Sigmoid colon (tissue), 7 donors: ENCODE measurements around the gene SCAMP1. TPM values are rescaled to one million over a fixed set of nuclear protein-coding genes. Genes with fewer than 3 reads are reported as not detected.
A peak's percentile ranks its signal among the peaks of the same experiment; 100 is the strongest.

Source experiments
- DNase-seq: peaks from one replicate; pipeline ENCODE4 v3.0.0-alpha.2; 2019
- H3K27ac ChIP-seq, 4 donors: fragments of 200-600 bp; sonication (generic); one replicate each; pipeline ENCODE4 v1.5.1; 2016 to 2019; ENCODE audit warnings: mild to moderate bottlenecking in 1 of 4
- H3K27me3 ChIP-seq, 3 donors: fragments of 200-600 bp; sonication (generic); one replicate each; pipeline ENCODE4 v1.5.1; 2019; ENCODE audit warnings: mild to moderate bottlenecking in 1 of 3
- H3K36me3 ChIP-seq, 4 donors: fragments of 200-600 bp; sonication (generic); one replicate each; pipeline ENCODE4 v1.5.1; 2016 to 2019
- H3K4me1 ChIP-seq, 4 donors: fragments of 200-600 bp; sonication (generic); one replicate each; pipeline ENCODE4 v1.5.1; 2017 to 2019
- H3K4me3 ChIP-seq, 4 donors: fragments of 200-600 bp; sonication (generic); one replicate each; pipeline ENCODE4 v1.5.1; 2017 to 2019; ENCODE audit warnings: mild to moderate bottlenecking in 2 of 4, moderate library complexity in 1 of 4
- H3K9me3 ChIP-seq, 4 donors: fragments of 200-600 bp in 3 of 4; sonication (generic) in 3 of 4; one replicate each; pipeline versions ENCODE4 v1.5.1 to v1.6.1; 2013 to 2019
- EP300 ChIP-seq, 4 donors: sonication (generic); formaldehyde crosslinking; IDR thresholded peaks; one replicate each; pipeline ENCODE4 v1.6.1; 2017; ENCODE audit warnings: antibody characterized with exemption in 4 of 4
- POLR2A ChIP-seq, 2 donors: fragments of 450-650 bp; IDR thresholded peaks; one replicate each; pipeline ENCODE4 v1.6.1; 2016; ENCODE audit warnings: antibody characterized with exemption in 2 of 2, mild to moderate bottlenecking in 2 of 2, moderate library complexity in 2 of 2
- POLR2AphosphoS5 ChIP-seq, 4 donors: sonication (generic); formaldehyde crosslinking; IDR thresholded peaks; one replicate each; pipeline ENCODE4 v1.6.1; 2017; ENCODE audit warnings: antibody characterized with exemption in 4 of 4
- WGBS, 2 donors: extraction: QIAGEN DNeasy Blood & Tissue Kit; methylation state at CpG; one replicate each; pipeline ENCODE4 v1.1.7; 2013; 5-methylcytosine and 5-hydroxymethylcytosine counted together
- intact Hi-C: fragments of 100-400 bp; cut with DNase I; formaldehyde crosslinking; loops from one replicate; pipeline ENCODE4 v1.15.1; 2023
- polyA plus RNA-seq, 3 donors: library from polyadenylated mRNA; stranded (reverse); fragments of 200-250 nt; gene quantifications; one replicate each; pipeline ENCODE4 v1.2.3, GENCODE V29; 2013
- total RNA-seq, 4 donors: library from RNA; depleted of rRNA; stranded (reverse); fragments of >200 nt; gene quantifications; one replicate each; pipeline ENCODE4 v1.1.0, GENCODE V29; 2016
- TF ChIP-seq, protein P1 (sequence below), 4 experiments: fragments of 450-650 bp in 3 of 4; fragments of 200-600 bp in 1 of 4; IDR thresholded peaks; one replicate each; pipeline ENCODE4 v1.5.1; 2016 to 2019; ENCODE audit warnings: antibody characterized with exemption in 4 of 4, mild to moderate bottlenecking in 3 of 4, moderate library complexity in 2 of 4
- donor health status: healthy with polysubstance abuse.
- donor health status: Bipolar disorder and iron deficiency.
- donor health status: healthy.

SCAMP1 gene
- total and polyA plus RNA-seq, 7 donors = 3.9 to 45.3 (median 31.0) TPM

DNA sequence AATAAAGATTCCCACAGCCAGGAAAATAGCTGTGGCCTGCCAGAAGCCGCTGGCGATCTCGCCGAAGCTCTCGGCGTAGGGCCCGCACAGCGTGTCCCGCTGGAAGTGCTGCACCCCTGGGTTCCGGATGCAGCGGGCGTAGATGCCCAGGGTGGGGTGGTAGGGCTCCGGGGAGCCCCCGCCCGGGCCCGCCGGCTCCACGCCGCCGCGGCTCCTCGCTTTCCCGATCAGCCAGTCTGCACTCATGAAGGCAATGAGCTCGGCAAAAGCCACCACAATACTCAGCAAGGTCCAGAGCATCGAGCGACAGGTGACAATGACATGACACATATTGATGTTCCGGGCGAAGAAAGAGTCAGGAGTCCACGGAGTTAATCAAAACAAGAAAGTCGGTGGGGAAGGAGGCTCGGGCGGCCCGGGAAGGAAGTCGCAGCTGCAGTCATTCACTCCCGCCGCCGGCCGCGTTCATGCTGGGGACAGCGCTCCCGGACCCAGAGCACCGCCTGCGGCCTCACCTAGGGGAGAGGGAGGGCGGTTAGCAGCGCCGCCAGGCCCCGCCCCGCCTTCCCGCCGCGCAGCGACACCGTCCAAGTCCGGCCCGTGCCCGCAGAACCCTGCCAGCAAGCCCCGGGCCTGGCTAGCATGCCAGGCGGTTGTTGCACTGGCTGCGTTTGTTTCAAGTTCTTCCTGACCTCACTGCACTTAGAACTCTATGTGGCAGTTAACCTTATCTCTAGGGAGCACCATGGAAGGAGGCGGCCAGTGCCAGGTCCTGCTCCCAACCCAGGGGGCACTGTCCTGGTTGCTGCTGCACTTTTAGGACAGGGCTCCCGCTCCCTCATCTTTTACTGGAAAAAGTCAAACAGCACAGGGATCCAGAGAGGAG, 149.7 kb downstream of the SCAMP1 start:
- TF ChIP-seq, protein P1, sequence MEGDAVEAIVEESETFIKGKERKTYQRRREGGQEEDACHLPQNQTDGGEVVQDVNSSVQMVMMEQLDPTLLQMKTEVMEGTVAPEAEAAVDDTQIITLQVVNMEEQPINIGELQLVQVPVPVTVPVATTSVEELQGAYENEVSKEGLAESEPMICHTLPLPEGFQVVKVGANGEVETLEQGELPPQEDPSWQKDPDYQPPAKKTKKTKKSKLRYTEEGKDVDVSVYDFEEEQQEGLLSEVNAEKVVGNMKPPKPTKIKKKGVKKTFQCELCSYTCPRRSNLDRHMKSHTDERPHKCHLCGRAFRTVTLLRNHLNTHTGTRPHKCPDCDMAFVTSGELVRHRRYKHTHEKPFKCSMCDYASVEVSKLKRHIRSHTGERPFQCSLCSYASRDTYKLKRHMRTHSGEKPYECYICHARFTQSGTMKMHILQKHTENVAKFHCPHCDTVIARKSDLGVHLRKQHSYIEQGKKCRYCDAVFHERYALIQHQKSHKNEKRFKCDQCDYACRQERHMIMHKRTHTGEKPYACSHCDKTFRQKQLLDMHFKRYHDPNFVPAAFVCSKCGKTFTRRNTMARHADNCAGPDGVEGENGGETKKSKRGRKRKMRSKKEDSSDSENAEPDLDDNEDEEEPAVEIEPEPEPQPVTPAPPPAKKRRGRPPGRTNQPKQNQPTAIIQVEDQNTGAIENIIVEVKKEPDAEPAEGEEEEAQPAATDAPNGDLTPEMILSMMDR (IDR thresholded peaks at IDR 0.05) = peak in 1 of 4 experiments; percentile 5
- peak in 1 of 2 donors; percentile 12 for TF ChIP-seq POLR2A (IDR thresholded peaks at IDR 0.05)
- TF ChIP-seq EP300 (IDR thresholded peaks at IDR 0.05) = no peak
- TF ChIP-seq POLR2AphosphoS5 (IDR thresholded peaks at IDR 0.05) = peak; percentile 13 to 78 (median 69)
- no peaks in the 10 kb centered on the region for H3K36me3 ChIP-seq
- H3K27ac ChIP-seq = peak overlapping the region; percentile 78 to 84 (median 82)
- WGBS, 2 donors = 7 to 12% methylated on average over 61 of the region's 61 CpGs
- no peaks in the 10 kb centered on the region for H3K27me3 ChIP-seq
- intact Hi-C loops = loop anchor here (10.0 kb wide), 2 partner anchors 145 to 215 kb away; partner anchors contain the start of genes AP3B1 and SCAMP1
- peaks cover 0 to 69% (median 59%) of the 10 kb centered on the region in 4 donors for H3K4me1 ChIP-seq
- peak overlapping the region; percentile 22 to 51 (median 46) for H3K4me3 ChIP-seq
- H3K9me3 ChIP-seq = no peaks in the 10 kb centered on the region
- peak; percentile 88 for DNase-seq

DNA sequence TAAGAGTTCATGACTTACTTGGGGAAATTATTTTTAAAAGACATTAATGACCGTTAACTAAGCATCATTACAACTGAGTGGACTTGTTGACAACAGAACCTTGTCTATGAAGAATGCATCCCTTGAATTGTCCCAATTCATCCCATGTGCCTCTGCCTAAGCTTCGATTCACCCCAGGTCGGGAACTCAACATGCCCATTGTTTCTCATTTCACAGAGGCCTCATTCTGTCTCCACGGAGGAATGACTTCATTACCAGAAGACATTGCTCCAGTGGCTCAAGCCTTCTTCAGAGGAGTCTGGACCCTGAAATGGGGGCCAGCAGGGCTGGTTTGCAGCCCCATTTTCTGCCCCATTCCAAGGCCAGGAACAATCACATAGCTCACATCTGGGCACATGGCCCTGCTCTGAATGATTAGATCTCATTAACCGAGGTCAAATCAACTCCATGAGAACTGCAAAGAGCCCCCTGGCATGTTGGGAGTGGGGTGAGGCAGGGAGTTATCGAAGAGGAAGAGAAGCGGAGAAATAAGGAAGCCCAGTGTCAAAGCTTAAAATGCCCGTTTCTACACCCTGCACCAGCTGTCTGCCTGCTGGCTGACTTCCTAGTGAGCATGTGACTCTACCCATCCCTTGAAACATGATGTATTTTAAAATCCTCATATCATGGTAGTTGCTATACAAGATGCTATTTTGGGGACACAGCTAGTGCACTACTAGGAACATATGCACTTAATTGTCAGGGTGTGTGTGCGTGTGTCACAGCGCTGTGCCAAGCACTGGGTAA, 150.9 kb downstream of the SCAMP1 start:
- DNase-seq = peak; percentile 75
- Histone ChIP-seq H3K9me3 (no peaks in the 10 kb centered on the region), H3K4me3 (peak overlapping the region in 1 of 4 donors; percentile 51), H3K27me3 (no peaks in the 10 kb centered on the region), H3K4me1 (peaks cover 0 to 57% (median 49%) of the 10 kb centered on the region in 4 donors), H3K27ac (peak overlapping the region; percentile 78 to 84 (median 82)), H3K36me3 (no peaks in the 10 kb centered on the region)
- intact Hi-C loops = loop anchor here (10.0 kb wide), 1 partner anchor 147 kb away; the partner anchor contains the start of gene SCAMP1
- TF ChIP-seq, protein P1 (IDR thresholded peaks at IDR 0.05) = no peak
- TF ChIP-seq POLR2AphosphoS5 (IDR thresholded peaks at IDR 0.05) (peak in 1 of 4 donors; percentile 22), EP300 (IDR thresholded peaks at IDR 0.05) (no peak), POLR2A (IDR thresholded peaks at IDR 0.05) (no peak)
- 66 to 89% methylated on average over 10 of the region's 10 CpGs for WGBS, 2 donors

DNA sequence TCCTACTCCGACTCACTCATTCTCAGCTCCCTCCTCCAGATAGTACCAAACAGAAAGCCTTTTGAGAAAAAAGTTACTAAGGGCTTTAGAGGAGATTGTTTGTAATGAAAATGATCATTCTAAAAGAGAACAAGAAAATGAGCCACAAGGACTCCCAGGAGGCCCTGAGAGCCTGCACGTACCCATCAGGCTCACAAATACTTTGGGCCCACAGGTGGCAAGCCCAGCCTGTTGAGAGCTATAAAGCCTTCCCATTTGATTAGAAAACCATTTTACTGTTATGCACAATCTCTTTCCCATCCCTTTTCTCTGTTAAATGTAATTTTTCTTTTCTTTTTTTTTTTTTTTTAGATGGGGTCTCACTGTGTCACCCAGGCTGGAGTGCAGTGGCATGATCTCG, 152.0 kb downstream of the SCAMP1 start:
- peaks cover 0 to 46% (median 39%) of the 10 kb centered on the region in 4 donors for H3K4me1 ChIP-seq
- H3K9me3 ChIP-seq = no peaks in the 10 kb centered on the region
- peak overlapping the region in 3 of 4 donors; percentile 78 to 84 (median 82) for H3K27ac ChIP-seq

DNA sequence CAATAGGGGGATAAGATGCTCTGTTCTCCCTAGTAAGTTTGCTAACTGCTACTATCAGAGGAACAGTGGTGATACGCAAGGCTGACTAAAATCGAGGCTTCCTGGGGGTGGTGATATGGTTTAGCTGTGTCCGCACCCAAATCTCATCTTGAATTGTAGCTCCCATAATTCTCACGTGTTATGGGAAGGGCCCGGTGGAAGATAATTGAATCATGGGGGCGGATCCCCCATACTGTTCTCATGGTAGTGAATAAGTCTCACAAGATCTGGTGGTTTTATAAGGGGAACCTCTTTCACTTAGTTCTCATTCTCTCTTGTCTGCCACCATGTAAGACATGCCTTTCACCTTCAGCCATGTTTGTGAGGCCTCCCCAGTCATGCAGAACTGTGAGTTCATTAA, 153.0 kb downstream of the SCAMP1 start:
- no peaks in the 10 kb centered on the region for H3K9me3 ChIP-seq
- peak overlapping the region in 1 of 4 donors; percentile 84 for H3K27ac ChIP-seq
- intact Hi-C loops = loop anchor here (10.0 kb wide), 1 partner anchor 149 kb away; the partner anchor contains the start of gene SCAMP1
- WGBS, 2 donors = 82 to 88% methylated on average over 6 of the region's 6 CpGs
- no peaks in the 10 kb centered on the region for H3K36me3 ChIP-seq
- TF ChIP-seq POLR2AphosphoS5 (IDR thresholded peaks at IDR 0.05) (no peak), POLR2A (IDR thresholded peaks at IDR 0.05) (no peak), EP300 (IDR thresholded peaks at IDR 0.05) (no peak)
- TF ChIP-seq, protein P1 (IDR thresholded peaks at IDR 0.05) = no peak
- no peak overlapping the region for H3K4me3 ChIP-seq
- H3K4me1 ChIP-seq = peaks cover 0 to 43% (median 39%) of the 10 kb centered on the region in 4 donors
- H3K27me3 ChIP-seq = no peaks in the 10 kb centered on the region
- no peak for DNase-seq

More for the DNA sequence above, 152.0 kb downstream of the SCAMP1 start:
- no peaks in the 10 kb centered on the region for H3K36me3 ChIP-seq
- DNase-seq = no peak
- no peak overlapping the region for H3K4me3 ChIP-seq
- intact Hi-C loops = loop anchor here (10.0 kb wide), 1 partner anchor 148 kb away; the partner anchor contains the start of gene SCAMP1
- WGBS, 2 donors = 87 to 93% methylated on average over 3 of the region's 3 CpGs
- H3K27me3 ChIP-seq = no peaks in the 10 kb centered on the region
- TF ChIP-seq POLR2AphosphoS5 (IDR thresholded peaks at IDR 0.05) = no peak
- no peak for TF ChIP-seq POLR2A (IDR thresholded peaks at IDR 0.05)
- TF ChIP-seq EP300 (IDR thresholded peaks at IDR 0.05) = no peak
- TF ChIP-seq, protein P1 (IDR thresholded peaks at IDR 0.05) = no peak
